22Rv1 (cell line): ENCODE data around the gene CDK14.

ENCODE experiments used
- H3K27ac ChIP-seq: fragments of 450-650 bp; 2 replicates; pipeline ENCODE4 v1.5.1; 2017
- CTCF ChIP-seq: fragments of 450-650 bp; IDR thresholded peaks from 2 replicates; pipeline ENCODE4 v1.5.1; 2017; ENCODE audit warnings: mild to moderate bottlenecking
- ZFX ChIP-seq: fragments of 450-650 bp; IDR thresholded peaks from 2 replicates; pipeline ENCODE4 v1.6.1; 2017; ENCODE audit warnings: antibody characterized with exemption, borderline replicate concordance

The CDK14 gene

DNA sequence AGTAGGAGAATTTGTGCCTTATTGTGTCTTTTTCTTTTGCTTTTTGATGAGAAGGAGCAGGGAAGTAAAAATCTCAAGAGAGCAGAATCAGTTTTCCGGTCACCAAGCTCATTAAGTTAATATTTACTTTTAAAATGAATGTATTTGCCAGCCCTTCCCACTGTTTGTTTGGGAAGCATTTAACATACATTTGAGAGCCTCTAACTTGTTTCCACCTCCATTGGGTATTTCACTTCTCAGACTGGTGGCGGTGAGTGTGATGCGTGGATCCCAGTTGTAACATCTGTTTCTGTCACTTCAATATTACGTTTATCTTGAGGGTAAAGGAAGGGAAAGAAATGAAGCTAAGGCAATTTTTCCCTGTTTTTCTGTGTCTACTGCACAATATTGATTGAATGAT, 22.8 kb downstream of the CDK14 start:
- peak overlapping the region; percentile 69 for H3K27ac ChIP-seq
- TF ChIP-seq ZFX (no peak), CTCF (no peak)

DNA sequence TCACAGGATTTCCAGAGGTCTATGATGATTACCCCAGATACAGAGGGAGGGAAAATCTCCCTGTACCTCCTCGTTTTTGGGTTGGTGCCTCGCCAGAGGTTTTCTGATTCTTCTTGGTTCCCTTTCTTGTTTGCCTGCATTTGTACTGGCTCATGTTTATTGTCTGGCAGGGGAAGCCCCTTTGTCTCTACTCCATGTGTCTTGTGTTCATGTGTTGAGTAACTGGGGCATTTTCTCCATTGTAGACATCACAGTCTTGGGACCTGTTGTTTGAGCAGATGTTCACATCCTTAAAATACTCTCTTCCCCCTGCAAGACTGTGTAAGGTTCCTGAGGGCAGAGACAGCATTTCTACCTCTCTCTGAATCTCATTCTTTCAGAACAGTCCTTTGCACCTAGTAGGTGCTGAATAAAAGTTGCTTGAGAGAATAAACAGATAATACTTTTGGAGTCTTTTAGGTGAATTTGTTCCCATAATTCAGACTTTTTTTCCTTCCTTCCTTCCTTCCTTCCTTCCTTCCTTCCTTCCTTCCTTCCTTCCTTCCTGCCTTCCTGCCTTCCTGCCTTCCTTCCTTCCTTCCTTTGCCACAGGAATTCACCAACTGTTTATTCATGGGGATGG, 25.1 kb downstream of the CDK14 start:
- TF ChIP-seq ZFX (no peak), CTCF (no peak)
- no peak overlapping the region for H3K27ac ChIP-seq

DNA sequence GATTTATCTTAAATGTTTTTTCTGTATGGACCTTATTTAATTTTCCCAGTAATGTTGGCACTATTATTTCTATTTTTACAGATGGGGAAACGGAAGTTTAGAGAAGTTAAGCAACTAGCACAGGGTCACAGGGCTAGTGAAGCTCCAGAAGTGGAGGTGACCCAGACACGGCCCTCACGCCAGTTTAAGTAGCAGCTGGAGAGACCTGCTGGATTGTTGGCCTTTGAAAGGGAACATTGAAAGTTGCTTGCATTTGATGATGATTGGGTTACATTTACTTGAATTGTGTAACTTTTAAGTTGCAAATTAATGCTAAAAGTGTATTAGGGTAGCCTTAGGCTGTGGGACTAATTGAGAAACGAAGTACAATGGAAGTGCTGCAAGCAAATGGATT, 25.6 kb downstream of the CDK14 start:
- H3K27ac ChIP-seq: no peak overlapping the region
- no peak for TF ChIP-seq CTCF
- no peak for TF ChIP-seq ZFX

GRCh38 chr7:90622670-90623069, 26.5 kb downstream of the CDK14 start:
- H3K27ac ChIP-seq: no peak overlapping the region
- TF ChIP-seq CTCF (no peak), ZFX (no peak)

DNA sequence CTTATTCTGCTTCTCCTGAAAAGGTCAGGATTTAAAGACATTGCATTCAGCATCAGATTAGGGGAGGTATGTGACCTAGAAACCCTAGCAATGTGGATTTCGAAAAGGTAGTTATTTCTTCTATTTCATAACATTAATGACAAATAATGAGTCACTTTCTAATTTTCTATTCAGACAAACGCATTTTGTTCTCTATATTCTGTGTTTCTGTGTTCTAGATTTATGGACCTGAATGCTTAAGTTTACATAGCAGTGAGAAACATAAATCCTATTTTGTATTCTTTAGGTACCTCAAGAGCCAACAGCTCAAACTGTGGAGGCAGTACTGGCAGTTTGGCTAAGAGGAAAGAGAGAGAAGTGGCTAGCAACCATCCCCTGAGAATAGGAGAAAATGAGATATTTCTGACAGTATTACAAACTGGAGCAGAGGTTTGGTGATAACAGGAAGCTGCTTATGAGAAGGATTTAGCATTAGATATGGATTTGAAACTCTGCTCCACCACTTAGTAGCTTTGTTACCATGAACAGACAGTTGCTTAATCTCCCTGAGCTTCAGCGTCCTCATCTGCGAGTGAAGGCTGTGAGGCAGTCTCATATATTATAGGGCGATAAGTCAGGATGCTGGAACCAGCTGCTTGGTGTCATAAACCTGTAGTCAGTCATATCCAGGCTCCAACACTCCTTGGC, 28.2 kb downstream of the CDK14 start:
- TF ChIP-seq CTCF: no peak
- no peak overlapping the region for H3K27ac ChIP-seq

GRCh38 chr7:90625051-90625450, 28.9 kb downstream of the CDK14 start:
- TF ChIP-seq CTCF: no peak
- TF ChIP-seq ZFX: no peak
- no peak overlapping the region for H3K27ac ChIP-seq

GRCh38 chr7:90625562-90625961, 29.4 kb downstream of the CDK14 start:
- TF ChIP-seq CTCF: no peak
- TF ChIP-seq ZFX: no peak
- H3K27ac ChIP-seq: no peak overlapping the region
